PC-3 (cell line): Measurements from ENCODE around the gene FRMD6. TPM values are rescaled to one million over a fixed set of nuclear protein-coding genes. Genes with fewer than 3 reads are reported as not detected.
"Not testable (repeated sequence)": the region's sequence is repeated elsewhere in the genome, so short reads cannot be mapped to it uniquely, and the experiment has no call there.

Experiments
- ATAC-seq: fragments of 200-7000 bp; cut with Tn5 transposase; 2 replicates; pipeline ENCODE4 v1.9.1; 2020; ENCODE audit warnings: mild to moderate bottlenecking, moderate library complexity
- BruUV-seq: library from RNA; stranded (reverse); fragments of 400-500 nt; replicated peaks from 2 replicates; lab custom pipeline; 2021; lab: Mats Ljungman, UMichigan
- CTCF ChIA-PET: fragments of 300-600 bp; sonication (Branson Sonifier 250); formaldehyde crosslinking; loops from one replicate; lab custom pipeline; 2022; ENCODE audit warnings: antibody characterized with exemption; lab: Charles Lee
- POLR2A ChIA-PET: fragments of 300-600 bp; sonication (Branson Sonifier 250); formaldehyde crosslinking; loops from one replicate; lab custom pipeline; 2022; ENCODE audit warnings: antibody characterized with exemption; ENCODE audit not compliant: unreplicated experiment; lab: Charles Lee
- DNase-seq: peaks from one replicate; pipeline ENCODE4 v3.0.0-alpha.2; 2015
- H2AFZ ChIP-seq: fragments of 300-600 bp; sonication (generic); 2 replicates; pipeline ENCODE4 v1.6.0; 2016; ENCODE audit warnings: antibody characterized with exemption, low read length
- H3F3A ChIP-seq: fragments of 300-600 bp; sonication (generic); one replicate; pipeline ENCODE4 v1.6.0; 2017; ENCODE audit warnings: antibody characterized with exemption, low read length, control low read depth, mild to moderate bottlenecking; ENCODE audit not compliant: unreplicated experiment
- H3K27ac ChIP-seq: fragments of 300-600 bp; sonication (generic); 2 replicates; pipeline ENCODE4 v1.5.1; 2016; ENCODE audit warnings: mild to moderate bottlenecking, low read length
- H3K27me3 ChIP-seq: fragments of 300-600 bp; sonication (generic); 2 replicates; pipeline ENCODE4 v1.6.1; 2016; ENCODE audit warnings: low read length, mixed read lengths
- H3K36me3 ChIP-seq: fragments of 300-600 bp; sonication (generic); 2 replicates; pipeline ENCODE4 v1.6.1; 2016; ENCODE audit warnings: low read depth, mixed run types, low read length, mixed read lengths
- H3K4me1 ChIP-seq: fragments of 300-600 bp; sonication (generic); 2 replicates; pipeline ENCODE4 v1.5.1; 2016; ENCODE audit warnings: low read length; ENCODE audit not compliant: insufficient read depth
- H3K4me2 ChIP-seq: fragments of 300-600 bp; sonication (generic); 2 replicates; pipeline ENCODE4 v1.6.0; 2016; ENCODE audit warnings: low read length
- H3K4me3 ChIP-seq: fragments of 300-600 bp; sonication (generic); 2 replicates; pipeline ENCODE4 v1.5.1; 2016; ENCODE audit warnings: mild to moderate bottlenecking, low read length, mixed read lengths
- H3K79me2 ChIP-seq: fragments of 300-600 bp; sonication (generic); 2 replicates; pipeline ENCODE4 v1.6.1; 2017; ENCODE audit warnings: low read length, mixed read lengths
- H3K9ac ChIP-seq: fragments of 300-600 bp; sonication (generic); 2 replicates; pipeline ENCODE4 v1.6.0; 2016; ENCODE audit warnings: mild to moderate bottlenecking, low read length
- H3K9me2 ChIP-seq: fragments of 300-600 bp; sonication (generic); replicated peaks from 2 replicates; pipeline ENCODE4 v1.6.1; 2016; ENCODE audit warnings: mixed run types, low read length, mixed read lengths
- H3K9me3 ChIP-seq: fragments of 300-600 bp; sonication (generic); 2 replicates; pipeline ENCODE4 v1.6.1; 2016; ENCODE audit warnings: low read length, mixed read lengths
- H4K20me1 ChIP-seq: fragments of 300-600 bp; sonication (generic); 2 replicates; pipeline ENCODE4 v1.6.1; 2016; ENCODE audit warnings: low read length, mixed read lengths
- CTCF ChIP-seq: fragments of 300-600 bp; sonication (generic); conservative IDR thresholded peaks from 2 replicates; pipeline ENCODE4 v1.5.1; 2017; ENCODE audit warnings: antibody characterized with exemption, low read depth, mild to moderate bottlenecking, low read length
- EZH2phosphoT487 ChIP-seq: fragments of 300-600 bp; sonication (generic); IDR thresholded peaks from 2 replicates; pipeline ENCODE4 v1.6.1; 2018; ENCODE audit warnings: mild to moderate bottlenecking, antibody characterized with exemption, low read length, borderline replicate concordance
- intact Hi-C: fragments of 100-400 bp; cut with micrococcal nuclease; formaldehyde crosslinking; loops from 2 replicates; pipeline ENCODE4 v1.9.0; 2023
- total RNA-seq: library from RNA; depleted of rRNA; stranded (reverse); fragments of >200 nt; gene quantifications from 2 replicates; pipeline ENCODE4 v1.2.3, GENCODE V29; 2014

FRMD6 gene
- total RNA-seq, 1 experiment from 2014 or later: 103 TPM

DNA sequence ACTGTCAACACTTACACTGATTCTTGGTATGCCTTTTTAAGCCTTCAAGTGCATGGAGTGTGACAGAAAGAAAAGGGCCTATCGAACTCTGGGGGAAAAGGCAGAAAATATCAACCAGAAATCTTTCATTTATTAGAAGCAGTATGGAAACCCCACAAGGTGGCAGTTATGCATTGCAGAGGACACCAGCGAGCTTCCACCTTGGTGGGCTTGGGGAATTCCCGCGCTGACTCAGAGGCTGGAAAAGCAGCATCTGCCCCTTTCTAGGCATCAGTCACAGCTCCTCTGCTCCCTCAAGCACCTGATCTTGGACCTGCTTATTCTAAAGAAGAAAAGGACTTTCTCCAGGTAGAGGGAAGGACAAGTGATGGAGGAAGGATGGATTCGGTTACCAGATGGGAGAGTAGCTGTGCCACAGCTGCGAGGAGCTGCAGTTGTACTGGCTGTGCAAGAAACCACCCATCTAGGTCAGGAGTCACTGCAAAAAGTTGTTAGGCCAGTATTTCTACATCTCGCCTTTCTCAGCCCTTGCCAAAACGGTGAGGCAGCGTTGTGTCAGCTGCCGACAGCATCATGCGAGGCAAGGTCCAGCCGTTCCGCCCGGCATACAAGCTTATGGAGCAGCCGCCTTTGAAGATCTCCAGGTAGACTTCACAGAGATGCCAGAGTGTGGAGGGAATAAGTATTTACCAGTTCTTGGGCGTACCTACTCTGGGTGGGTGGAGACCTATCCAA is 100.1 kb downstream of the FRMD6 start:
- not testable (repeated sequence) for H3K9me3 ChIP-seq, H4K20me1 ChIP-seq, H3K79me2 ChIP-seq, H3K36me3 ChIP-seq, H3K27me3 ChIP-seq, H3F3A ChIP-seq, H3K9me2 ChIP-seq, BruUV-seq, ATAC-seq, H3K9ac ChIP-seq
- DNase-seq: peak; percentile 97
- Histone ChIP-seq H3K4me2 (peak overlapping the region; percentile 81), H3K27ac (peak overlapping the region; percentile 51), H2AFZ (peak overlapping the region; percentile 69; the same call in 1 of the 2 replicates), H3K4me1 (peaks cover 20% of the 10 kb centered on the region), H3K4me3 (peak overlapping the region; percentile 58)
- peak; percentile 34; the same call in 1 of the 2 replicates for TF ChIP-seq CTCF
- POLR2A ChIA-PET: interaction anchor here (0.6 kb wide), 1 partner anchor 950 kb away, joined by 3 read pairs; no protein-coding TSS in a partner anchor
- intact Hi-C loops: loop anchor here (1.0 kb wide), 1 partner anchor 468 kb away; no protein-coding TSS in a partner anchor
- CTCF ChIA-PET: interaction anchor here (0.6 to 1.5 kb wide), 2 partner anchors 24 to 28 kb away, joined by 5 to 7 read pairs; no protein-coding TSS in a partner anchor

DNA sequence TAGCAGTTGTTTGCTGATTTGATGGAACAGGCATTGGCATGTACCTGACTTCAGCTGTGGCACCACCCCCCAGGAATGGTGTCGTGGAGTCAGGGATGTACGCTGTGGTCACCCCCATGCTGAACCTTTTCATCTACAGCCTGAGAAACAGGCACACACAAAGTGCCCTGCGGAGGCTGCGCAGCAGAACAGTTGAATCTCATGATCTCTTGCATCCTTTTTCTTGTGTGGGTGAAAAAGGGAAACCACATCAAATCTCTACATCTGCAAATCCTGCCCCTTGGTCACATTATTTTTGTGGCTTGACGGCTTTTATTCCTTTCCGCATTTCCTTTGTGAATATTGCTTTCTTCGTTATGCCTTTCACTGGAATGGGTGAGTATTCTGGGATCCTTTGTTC is 106.0 kb downstream of the FRMD6 start:
- H3K79me2 ChIP-seq, DNase-seq, BruUV-seq, CTCF ChIA-PET, H3K4me1 ChIP-seq, H3K9ac ChIP-seq, H2AFZ ChIP-seq, H3K4me2 ChIP-seq, POLR2A ChIA-PET, H3K27me3 ChIP-seq, intact Hi-C loops, H3K4me3 ChIP-seq, H3K27ac ChIP-seq, H3K36me3 ChIP-seq, H3F3A ChIP-seq, H4K20me1 ChIP-seq, H3K9me2 ChIP-seq, H3K9me3 ChIP-seq, ATAC-seq: not testable (repeated sequence)

GRCh38 chr14:51759950-51760349 is 108.2 kb downstream of the FRMD6 start:
- BruUV-seq: no TSS peak
- intact Hi-C loops: no loop called here

DNA sequence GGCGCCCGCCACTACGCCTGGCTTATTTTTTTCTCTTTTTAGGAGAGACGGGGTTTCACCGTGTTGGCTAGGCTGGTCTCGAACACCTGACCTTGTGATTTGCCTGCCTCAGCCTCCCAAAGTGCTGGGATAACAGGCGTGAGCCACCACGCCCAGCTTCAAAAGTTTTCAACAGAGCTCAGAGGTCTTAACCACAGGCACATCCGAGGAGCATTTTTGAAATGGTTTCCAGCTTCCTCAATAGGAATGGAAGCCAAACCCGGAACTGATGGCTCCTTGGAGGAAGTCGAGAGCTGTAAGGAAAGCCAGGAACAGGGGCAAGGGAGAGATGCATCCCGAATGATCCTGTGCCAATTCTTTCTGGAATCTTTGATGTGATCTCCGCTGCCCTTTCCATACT is 114.0 kb downstream of the FRMD6 start:
- H3K9ac ChIP-seq, H3K27me3 ChIP-seq, H3K9me2 ChIP-seq, H3K27ac ChIP-seq, H2AFZ ChIP-seq, ATAC-seq, BruUV-seq, H3K4me2 ChIP-seq, H3K79me2 ChIP-seq, H3K4me3 ChIP-seq, POLR2A ChIA-PET, CTCF ChIA-PET, DNase-seq, H3K9me3 ChIP-seq, intact Hi-C loops, H3K4me1 ChIP-seq, H3F3A ChIP-seq, H4K20me1 ChIP-seq, H3K36me3 ChIP-seq: not testable (repeated sequence)

More at GRCh38 chr14:51759950-51760349, 108.2 kb downstream of the FRMD6 start:
- H3K79me2 ChIP-seq: no peaks in the 10 kb centered on the region
- H3K9me3 ChIP-seq: no peaks in the 10 kb centered on the region
- CTCF ChIA-PET: no interaction called here
- POLR2A ChIA-PET: no interaction called here
- H3K4me3 ChIP-seq: no peak overlapping the region
- no peaks in the 10 kb centered on the region for H3K36me3 ChIP-seq
- no peak overlapping the region for H3K4me2 ChIP-seq
- DNase-seq: no peak
- TF ChIP-seq EZH2phosphoT487 (no peak), CTCF (no peak)
- H4K20me1 ChIP-seq: no peaks in the 10 kb centered on the region
- no peaks in the 10 kb centered on the region for H3K27me3 ChIP-seq
- no peak overlapping the region for H3K27ac ChIP-seq
- no peak overlapping the region for H3K9ac ChIP-seq
- no peak for ATAC-seq
- H3F3A ChIP-seq: no peaks in the 10 kb centered on the region
- no peak overlapping the region for H2AFZ ChIP-seq
- no peaks in the 10 kb centered on the region for H3K9me2 ChIP-seq
- H3K4me1 ChIP-seq: no peaks in the 10 kb centered on the region

DNA sequence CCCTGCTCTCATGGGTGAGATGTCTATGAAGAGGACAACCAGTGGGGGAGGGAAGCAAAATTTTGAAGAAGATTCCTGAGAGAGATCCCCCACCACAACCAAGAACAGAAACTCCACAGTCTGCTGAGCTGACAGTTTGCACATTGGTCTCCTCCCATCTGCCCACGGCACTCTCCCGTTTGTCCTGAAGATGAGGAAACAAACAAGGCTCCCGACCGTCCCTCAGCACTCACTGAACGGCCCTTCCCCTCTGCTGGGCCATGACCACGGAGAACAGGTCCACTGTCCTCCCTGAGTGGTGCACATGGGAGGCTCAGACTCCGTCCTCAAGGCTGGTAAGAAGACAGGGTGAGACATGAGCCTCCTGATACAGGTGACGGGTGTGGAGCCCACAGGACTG is 114.9 kb downstream of the FRMD6 start:
- H3K9ac ChIP-seq, H3K9me3 ChIP-seq, DNase-seq, H3F3A ChIP-seq, POLR2A ChIA-PET, BruUV-seq, H3K4me3 ChIP-seq, intact Hi-C loops, H3K27me3 ChIP-seq, H4K20me1 ChIP-seq, H3K4me1 ChIP-seq, H3K4me2 ChIP-seq, CTCF ChIA-PET, H3K27ac ChIP-seq, H2AFZ ChIP-seq, H3K79me2 ChIP-seq, ATAC-seq, H3K9me2 ChIP-seq, H3K36me3 ChIP-seq: not testable (repeated sequence)
